OCI-LY7 (cell line): Measurements from ENCODE around the gene TFRC. TPM values are rescaled to one million over a fixed set of nuclear protein-coding genes. Genes with fewer than 3 reads are reported as not detected.

Experiments used
- BruUV-seq: library from RNA; stranded (reverse); fragments of 400-500 nt; replicated peaks from 2 replicates; lab custom pipeline; 2021; lab: Mats Ljungman, UMichigan
- CTCF ChIA-PET: fragments of 300-600 bp; sonication (Branson Sonifier 250); formaldehyde crosslinking; loops from one replicate; lab custom pipeline; 2022; ENCODE audit warnings: antibody characterized with exemption; ENCODE audit not compliant: unreplicated experiment; lab: Charles Lee
- POLR2A ChIA-PET: fragments of 300-600 bp; sonication (Branson Sonifier 250); formaldehyde crosslinking; loops from one replicate; lab custom pipeline; 2022; ENCODE audit warnings: antibody characterized with exemption; lab: Charles Lee
- DNase-seq: peaks from one replicate; pipeline ENCODE4 v3.0.0-alpha.2; 2015; ENCODE audit warnings: low spot score
- H2AFZ ChIP-seq: fragments of 200-600 bp; sonication (generic), shearing (Covaris generic); 2 replicates; pipeline ENCODE4 v1.6.1; 2014; ENCODE audit warnings: mild to moderate bottlenecking, antibody characterized with exemption, low read length, moderate library complexity
- H3K27ac ChIP-seq: fragments of 200-600 bp; sonication (generic); 2 replicates; pipeline ENCODE4 v1.5.1; 2014; ENCODE audit warnings: mixed run types, low read depth, mild to moderate bottlenecking, moderate library complexity, low read length, inconsistent platforms; ENCODE audit not compliant: poor library complexity, severe bottlenecking
- H3K36me3 ChIP-seq: fragments of 200-600 bp; sonication (generic); 2 replicates; pipeline ENCODE4 v1.6.1; 2014; ENCODE audit warnings: mild to moderate bottlenecking, antibody characterized with exemption, low read length, moderate library complexity, mixed read lengths; ENCODE audit not compliant: insufficient read depth
- H3K4me1 ChIP-seq: fragments of 200-600 bp; sonication (generic); 2 replicates; pipeline ENCODE4 v1.5.1; 2014; ENCODE audit warnings: mild to moderate bottlenecking, low read length; ENCODE audit not compliant: insufficient read depth, poor library complexity, severe bottlenecking
- H3K4me2 ChIP-seq: fragments of 200-600 bp; sonication (generic); 2 replicates; pipeline ENCODE4 v1.6.1; 2014; ENCODE audit warnings: mild to moderate bottlenecking, low read length
- H3K4me3 ChIP-seq: fragments of 200-600 bp; sonication (generic); 2 replicates; pipeline ENCODE4 v1.5.1; 2014; ENCODE audit warnings: mild to moderate bottlenecking, low read depth, low read length; ENCODE audit not compliant: poor library complexity, severe bottlenecking
- H3K79me2 ChIP-seq: fragments of 200-600 bp; sonication (generic); 2 replicates; pipeline ENCODE4 v1.6.1; 2016; ENCODE audit warnings: low read depth, mild to moderate bottlenecking, low read length, moderate library complexity, mixed read lengths; ENCODE audit not compliant: insufficient read depth
- H3K9me2 ChIP-seq: fragments of 200-600 bp; sonication (generic); 2 replicates; pipeline ENCODE4 v1.6.1; 2016; ENCODE audit warnings: mild to moderate bottlenecking, low read length, mixed read lengths; ENCODE audit not compliant: insufficient read depth
- H3K9me3 ChIP-seq: fragments of 200-600 bp; sonication (generic); 2 replicates; pipeline ENCODE4 v1.6.1; 2014; ENCODE audit warnings: mild to moderate bottlenecking, mixed run types, low read length, mixed read lengths
- H4K20me1 ChIP-seq: fragments of 200-600 bp; sonication (generic); 2 replicates; pipeline ENCODE4 v1.6.1; 2014; ENCODE audit warnings: mild to moderate bottlenecking, antibody characterized with exemption, low read length, moderate library complexity, mixed read lengths; ENCODE audit not compliant: insufficient read depth
- EZH2phosphoT487 ChIP-seq: fragments of 200-600 bp; sonication (generic); IDR thresholded peaks from 2 replicates; pipeline ENCODE4 v1.6.1; 2018; ENCODE audit warnings: low read depth, borderline replicate concordance, mild to moderate bottlenecking, mixed run types, antibody characterized with exemption, low read length, moderate library complexity, mixed read lengths
- intact Hi-C: fragments of 100-400 bp; cut with micrococcal nuclease; formaldehyde crosslinking; loops from one replicate; pipeline ENCODE4 v1.10.0; 2022; ENCODE audit not compliant: unreplicated experiment
- total RNA-seq, 2 experiments: library from RNA; depleted of rRNA in 1 of 2; stranded (reverse); fragments of >200 nt in 1 of 2; shearing (Covaris generic) in 1 of 2; gene quantifications; 2 replicates each; pipeline ENCODE4 v1.2.3, GENCODE V29; 2014 to 2022
- TF ChIP-seq, protein P1 (sequence below): fragments of 200-600 bp; sonication (generic); conservative IDR thresholded peaks from 2 replicates; pipeline ENCODE4 v1.5.1; 2014; ENCODE audit warnings: mild to moderate bottlenecking, antibody characterized with exemption, low read length, moderate library complexity, mixed read lengths

Gene TFRC
- total RNA-seq, 2 experiments from 2014 or later = 127 to 236 TPM

DNA sequence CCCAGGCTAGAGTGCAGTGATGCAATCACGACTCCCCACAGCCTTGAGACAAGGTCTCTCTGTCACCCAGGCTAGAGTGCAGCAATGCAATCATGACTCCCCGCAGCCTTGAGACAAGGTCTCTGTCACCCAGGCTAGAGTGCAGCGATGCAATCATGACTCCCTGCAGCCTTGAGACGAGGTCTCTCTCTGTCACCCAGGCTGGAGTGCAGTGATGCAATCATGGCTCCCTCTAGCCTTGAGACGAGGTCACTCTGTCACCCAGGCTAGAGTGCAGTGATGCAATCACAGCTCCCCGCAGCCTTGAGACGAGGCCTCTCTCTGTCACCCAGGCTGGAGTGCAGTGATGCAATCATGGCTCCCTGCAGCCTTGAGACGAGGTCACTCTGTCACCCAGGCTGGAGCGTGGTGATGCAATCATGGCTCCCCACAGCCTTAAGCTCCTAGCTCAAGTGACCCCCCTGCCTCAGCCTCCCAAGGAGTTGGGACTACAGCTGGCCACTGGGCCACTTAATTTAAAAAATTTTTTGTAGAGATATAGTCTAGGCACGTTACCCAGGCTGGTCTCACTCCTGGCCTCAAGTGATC lies 26.1 kb downstream of the TFRC start:
- H4K20me1 ChIP-seq = no peaks in the 10 kb centered on the region; the same call in 1 of the 2 replicates
- H3K27ac ChIP-seq = no peak overlapping the region
- no peaks in the 10 kb centered on the region for H3K4me1 ChIP-seq
- TF ChIP-seq, protein P1, sequence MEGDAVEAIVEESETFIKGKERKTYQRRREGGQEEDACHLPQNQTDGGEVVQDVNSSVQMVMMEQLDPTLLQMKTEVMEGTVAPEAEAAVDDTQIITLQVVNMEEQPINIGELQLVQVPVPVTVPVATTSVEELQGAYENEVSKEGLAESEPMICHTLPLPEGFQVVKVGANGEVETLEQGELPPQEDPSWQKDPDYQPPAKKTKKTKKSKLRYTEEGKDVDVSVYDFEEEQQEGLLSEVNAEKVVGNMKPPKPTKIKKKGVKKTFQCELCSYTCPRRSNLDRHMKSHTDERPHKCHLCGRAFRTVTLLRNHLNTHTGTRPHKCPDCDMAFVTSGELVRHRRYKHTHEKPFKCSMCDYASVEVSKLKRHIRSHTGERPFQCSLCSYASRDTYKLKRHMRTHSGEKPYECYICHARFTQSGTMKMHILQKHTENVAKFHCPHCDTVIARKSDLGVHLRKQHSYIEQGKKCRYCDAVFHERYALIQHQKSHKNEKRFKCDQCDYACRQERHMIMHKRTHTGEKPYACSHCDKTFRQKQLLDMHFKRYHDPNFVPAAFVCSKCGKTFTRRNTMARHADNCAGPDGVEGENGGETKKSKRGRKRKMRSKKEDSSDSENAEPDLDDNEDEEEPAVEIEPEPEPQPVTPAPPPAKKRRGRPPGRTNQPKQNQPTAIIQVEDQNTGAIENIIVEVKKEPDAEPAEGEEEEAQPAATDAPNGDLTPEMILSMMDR = no peak
- TF ChIP-seq EZH2phosphoT487 = no peak
- no peak overlapping the region for H3K4me3 ChIP-seq
- ChIA-PET CTCF (no interaction called here), POLR2A (no interaction called here)
- H3K9me2 ChIP-seq = no peaks in the 10 kb centered on the region
- H3K36me3 ChIP-seq = peaks cover 98% of the 10 kb centered on the region
- H3K4me2 ChIP-seq = no peak overlapping the region
- no peaks in the 10 kb centered on the region for H3K79me2 ChIP-seq
- intact Hi-C loops = no loop called here
- no peak for DNase-seq
- H3K9me3 ChIP-seq = no peaks in the 10 kb centered on the region
- no TSS peak for BruUV-seq
- H2AFZ ChIP-seq = no peak overlapping the region

DNA sequence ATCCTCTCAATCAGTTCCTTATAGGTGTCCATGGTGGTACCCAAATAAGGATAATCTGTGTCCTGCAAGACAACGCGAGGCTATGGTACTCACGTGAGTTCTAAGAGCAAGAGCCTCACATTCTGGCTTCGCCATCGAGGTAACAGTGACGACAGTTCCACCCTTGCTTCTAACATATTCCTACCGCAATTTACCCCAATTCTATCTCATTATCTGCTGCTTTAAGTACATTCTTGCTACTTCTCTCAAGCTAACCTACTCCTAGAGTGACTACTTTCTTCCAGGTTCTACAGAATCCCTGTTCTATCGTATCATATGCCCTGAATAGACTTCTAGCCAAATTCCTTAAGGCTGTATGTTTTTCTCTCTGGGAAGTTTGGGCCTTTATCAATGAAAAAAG lies 26.6 kb downstream of the TFRC start:
- CTCF ChIA-PET = no interaction called here
- Histone ChIP-seq H3K4me3 (no peak overlapping the region), H3K27ac (no peak overlapping the region), H2AFZ (no peak overlapping the region), H3K9me3 (no peaks in the 10 kb centered on the region), H4K20me1 (no peaks in the 10 kb centered on the region; the same call in 1 of the 2 replicates), H3K36me3 (peaks cover 98% of the 10 kb centered on the region), H3K4me2 (no peak overlapping the region), H3K9me2 (no peaks in the 10 kb centered on the region), H3K79me2 (no peaks in the 10 kb centered on the region), H3K4me1 (no peaks in the 10 kb centered on the region)
- TF ChIP-seq, protein P1 = no peak
- no peak for DNase-seq
- intact Hi-C loops = no loop called here
- POLR2A ChIA-PET = no interaction called here
- no TSS peak for BruUV-seq

DNA sequence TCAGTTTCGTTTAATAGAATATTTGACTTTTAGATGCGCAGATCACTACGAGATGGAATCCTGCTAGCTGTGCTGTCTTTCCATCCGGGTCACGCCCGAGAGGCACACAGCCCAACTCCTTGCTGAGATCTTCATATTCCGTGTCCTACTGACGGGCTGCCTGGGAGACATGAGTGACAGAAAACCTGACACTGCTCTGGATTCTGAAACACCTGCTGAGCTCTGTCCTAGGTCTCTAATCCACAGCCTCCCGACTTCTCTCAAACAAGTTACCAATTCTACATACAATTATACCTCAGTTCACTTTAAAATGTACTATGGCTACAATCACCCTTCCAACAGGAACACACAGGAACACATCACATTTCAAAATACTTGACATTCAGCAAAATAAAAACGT lies 27.2 kb downstream of the TFRC start:
- POLR2A ChIA-PET = no interaction called here
- no peaks in the 10 kb centered on the region for H3K4me1 ChIP-seq
- intact Hi-C loops = no loop called here
- H3K27ac ChIP-seq = no peak overlapping the region
- DNase-seq = no peak
- H3K9me3 ChIP-seq = no peaks in the 10 kb centered on the region
- peaks cover 98% of the 10 kb centered on the region for H3K36me3 ChIP-seq
- no peaks in the 10 kb centered on the region; the same call in 1 of the 2 replicates for H4K20me1 ChIP-seq
- no peaks in the 10 kb centered on the region for H3K9me2 ChIP-seq
- TF ChIP-seq, protein P1 = no peak
- TF ChIP-seq EZH2phosphoT487 = no peak
- no peak overlapping the region for H2AFZ ChIP-seq
- no peak overlapping the region for H3K4me3 ChIP-seq
- no TSS peak for BruUV-seq
- CTCF ChIA-PET = no interaction called here
- no peaks in the 10 kb centered on the region for H3K79me2 ChIP-seq
- no peak overlapping the region for H3K4me2 ChIP-seq
